Fibroblast of the aortic adventitia (primary cell): ENCODE data around the gene ZFY. TPM values are rescaled to one million over a fixed set of nuclear protein-coding genes. Genes with fewer than 3 reads are reported as not detected.
"Not testable (repeated sequence)": the region's sequence is repeated elsewhere in the genome, so short reads cannot be mapped to it uniquely, and the experiment has no call there.

Experiments
- DNase-seq: peaks from one replicate; pipeline ENCODE4 v3.0.0-alpha.2; 2010; ENCODE audit warnings: low read depth
- H3K4me3 ChIP-seq: 2 replicates; pipeline ENCODE4 v1.5.1; 2011; ENCODE audit warnings: low read depth, mild to moderate bottlenecking, control low read depth, low read length, moderate library complexity
- CTCF ChIP-seq: IDR thresholded peaks from 2 replicates; pipeline ENCODE4 v1.5.1; 2011; ENCODE audit warnings: mild to moderate bottlenecking, low read length, control low read depth, inconsistent platforms; ENCODE audit not compliant: insufficient read depth
- total RNA-seq: library from RNA; depleted of rRNA; stranded (reverse); fragments of >200 nt; gene quantifications from 2 replicates; pipeline ENCODE4 v1.2.3, GENCODE V29; 2012; ENCODE audit warnings: low replicate concordance

ZFY gene
- total RNA-seq, 1 donor, result 0.18 TPM

- TF ChIP-seq CTCF, result no peak
- H3K4me3 ChIP-seq, result no peak overlapping the region
- no peak for DNase-seq
Observed at GRCh38 chrY:2965629-2966028, 30.4 kb downstream of the ZFY start.

GRCh38 chrY:2969561-2969960 is 34.4 kb downstream of the ZFY start:
- TF ChIP-seq CTCF, result no peak
- H3K4me3 ChIP-seq, result no peak overlapping the region
- no peak for DNase-seq

GRCh38 chrY:2972708-2973107 is 37.5 kb downstream of the ZFY start:
- TF ChIP-seq CTCF, result no peak
- DNase-seq, result no peak
- no peak overlapping the region for H3K4me3 ChIP-seq

GRCh38 chrY:2973110-2973751 is 38.0 kb downstream of the ZFY start:
- DNase-seq, result no peak
- TF ChIP-seq CTCF, result no peak
- no peak overlapping the region for H3K4me3 ChIP-seq

- H3K4me3 ChIP-seq, result no peak overlapping the region
- TF ChIP-seq CTCF, result no peak
- DNase-seq, result no peak
Observed at GRCh38 chrY:2979283-2979682, 44.1 kb downstream of the ZFY start.

GRCh38 chrY:2984491-2984890 is 49.3 kb downstream of the ZFY start:
- DNase-seq, result no peak
- H3K4me3 ChIP-seq, result no peak overlapping the region
- TF ChIP-seq CTCF, result no peak

- H3K4me3 ChIP-seq, DNase-seq: not testable (repeated sequence)
Observed at GRCh38 chrY:2987178-2987577, 52.0 kb downstream of the ZFY start.

GRCh38 chrY:2997369-2997768 is 62.2 kb downstream of the ZFY start:
- H3K4me3 ChIP-seq, DNase-seq: not testable (repeated sequence)
